ENCODE measurements around the gene ANAPC16.
"Not testable (repeated sequence)": the region's sequence is repeated elsewhere in the genome, so short reads cannot be mapped to it uniquely, and the experiment has no call there.

The ANAPC16 gene

GRCh38 chr10:72275351-72276012, 59.7 kb downstream of the ANAPC16 start:
- peak in 1 of 10 donors; percentile 21 for DNase-seq
- intact Hi-C loops (cut with DNase I), result loop anchor here (2.0 to 5.0 kb wide), 2 partner anchors 42 to 61 kb away; no protein-coding TSS in a partner anchor

- intact Hi-C loops (cut with DNase I), result loop anchor here (5.0 kb wide), 1 partner anchor 41 kb away; no protein-coding TSS in a partner anchor
- DNase-seq, result no peak
These were observed 60.2 kb downstream of the ANAPC16 start for GRCh38 chr10:72276013-72276387.

- intact Hi-C loops (cut with DNase I), result loop anchor here (5.0 kb wide), 1 partner anchor 41 kb away; no protein-coding TSS in a partner anchor
- DNase-seq, result peak in 1 of 10 donors; percentile 27
These were observed 60.9 kb downstream of the ANAPC16 start for GRCh38 chr10:72276421-72277339.

GRCh38 chr10:72277340-72277995, 61.7 kb downstream of the ANAPC16 start:
- peak in 1 of 10 donors; percentile 44 for DNase-seq
- intact Hi-C loops (cut with DNase I), result loop anchor here (5.0 kb wide), 1 partner anchor 40 kb away; no protein-coding TSS in a partner anchor

GRCh38 chr10:72277996-72278667, 62.3 kb downstream of the ANAPC16 start:
- DNase-seq, result no peak
- intact Hi-C loops (cut with DNase I), result loop anchor here (5.0 kb wide), 1 partner anchor 39 kb away; no protein-coding TSS in a partner anchor

GRCh38 chr10:72278668-72279393, 63.0 kb downstream of the ANAPC16 start:
- no peak for DNase-seq
- intact Hi-C loops (cut with DNase I), result loop anchor here (5.0 kb wide), 1 partner anchor 38 kb away; no protein-coding TSS in a partner anchor

- DNase-seq, result not testable (repeated sequence)
- intact Hi-C loops (cut with DNase I), result loop anchor here (5.0 kb wide), 1 partner anchor 38 kb away; no protein-coding TSS in a partner anchor
These were observed 63.8 kb downstream of the ANAPC16 start for GRCh38 chr10:72279587-72279986.

GRCh38 chr10:72283131-72283530, 67.3 kb downstream of the ANAPC16 start:
- no peak for DNase-seq
- intact Hi-C loops (cut with DNase I), result no loop called here

All from posterior cingulate gyrus (tissue), 11 donors.